Measurements from ENCODE around the gene HAS3.
A peak's percentile ranks its signal among the peaks of the same experiment; 100 is the strongest.

The HAS3 gene

DNA sequence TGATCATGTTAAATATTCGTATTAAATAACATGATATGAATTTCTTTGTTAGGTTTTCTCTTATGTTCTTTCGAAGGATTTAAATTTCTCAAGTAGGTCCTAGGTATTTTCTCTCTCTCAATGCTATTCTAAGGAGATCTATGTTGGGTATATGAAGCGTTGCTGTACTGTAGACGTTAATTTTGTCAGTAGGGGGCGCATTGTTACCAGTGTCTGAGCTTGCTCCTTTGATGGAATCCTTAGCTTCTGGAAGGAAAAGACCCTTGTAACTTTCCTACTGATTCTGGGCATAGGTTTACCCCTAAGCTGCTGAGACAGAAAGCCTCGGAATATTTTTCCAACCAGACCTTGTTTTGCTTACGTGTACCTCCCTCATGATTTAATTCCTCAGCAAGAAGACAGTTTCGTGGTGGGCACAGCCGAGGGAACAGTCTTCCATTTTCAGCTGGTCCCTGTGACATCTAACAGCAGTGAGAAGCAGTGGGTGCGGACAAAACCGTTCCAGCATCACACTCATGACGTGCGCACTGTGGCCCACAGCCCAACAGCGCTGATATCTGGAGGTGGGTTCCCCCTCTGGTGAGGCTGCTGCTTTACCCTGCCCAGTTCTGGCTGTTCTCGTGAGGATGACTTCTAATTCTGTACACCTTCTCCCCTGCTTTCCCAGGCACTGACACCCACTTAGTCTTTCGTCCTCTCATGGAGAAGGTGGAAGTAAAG is 44.9 kb downstream of the HAS3 start:
- peak; percentile 75 for DNase-seq (ENCODE audit: low read depth)

DNA sequence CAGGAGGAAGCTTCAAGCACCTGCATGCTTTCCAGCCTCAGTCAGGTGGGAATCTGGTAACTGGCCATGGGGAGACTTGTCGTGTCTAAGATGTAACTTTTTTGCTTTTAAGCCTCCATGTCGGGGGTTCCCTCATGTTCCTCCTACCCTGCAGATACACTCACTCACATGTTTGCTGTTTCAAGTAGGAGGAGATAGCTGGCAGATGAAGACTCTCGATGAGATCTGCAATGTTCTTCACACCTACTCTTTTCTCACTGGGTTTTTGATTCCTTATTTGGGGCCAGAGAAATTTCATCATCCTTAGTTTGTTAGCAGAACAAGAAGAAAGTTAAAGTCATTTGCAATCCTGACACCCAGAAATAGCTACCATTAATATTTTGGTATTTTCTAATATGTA is 51.7 kb downstream of the HAS3 start:
- TF ChIP-seq, protein P1, sequence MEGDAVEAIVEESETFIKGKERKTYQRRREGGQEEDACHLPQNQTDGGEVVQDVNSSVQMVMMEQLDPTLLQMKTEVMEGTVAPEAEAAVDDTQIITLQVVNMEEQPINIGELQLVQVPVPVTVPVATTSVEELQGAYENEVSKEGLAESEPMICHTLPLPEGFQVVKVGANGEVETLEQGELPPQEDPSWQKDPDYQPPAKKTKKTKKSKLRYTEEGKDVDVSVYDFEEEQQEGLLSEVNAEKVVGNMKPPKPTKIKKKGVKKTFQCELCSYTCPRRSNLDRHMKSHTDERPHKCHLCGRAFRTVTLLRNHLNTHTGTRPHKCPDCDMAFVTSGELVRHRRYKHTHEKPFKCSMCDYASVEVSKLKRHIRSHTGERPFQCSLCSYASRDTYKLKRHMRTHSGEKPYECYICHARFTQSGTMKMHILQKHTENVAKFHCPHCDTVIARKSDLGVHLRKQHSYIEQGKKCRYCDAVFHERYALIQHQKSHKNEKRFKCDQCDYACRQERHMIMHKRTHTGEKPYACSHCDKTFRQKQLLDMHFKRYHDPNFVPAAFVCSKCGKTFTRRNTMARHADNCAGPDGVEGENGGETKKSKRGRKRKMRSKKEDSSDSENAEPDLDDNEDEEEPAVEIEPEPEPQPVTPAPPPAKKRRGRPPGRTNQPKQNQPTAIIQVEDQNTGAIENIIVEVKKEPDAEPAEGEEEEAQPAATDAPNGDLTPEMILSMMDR (conservative IDR thresholded peaks at IDR 0.05; ENCODE audit: low read length), result no peak
- H3K4me3 ChIP-seq (ENCODE audit: low read length), result no peak overlapping the region
- no peak for DNase-seq (ENCODE audit: low read depth)

More for the DNA sequence above, 44.9 kb downstream of the HAS3 start:
- no peak overlapping the region for H3K4me3 ChIP-seq (ENCODE audit: low read length)
- TF ChIP-seq, protein P1 (conservative IDR thresholded peaks at IDR 0.05; ENCODE audit: low read length), result peak; percentile 86

DNA sequence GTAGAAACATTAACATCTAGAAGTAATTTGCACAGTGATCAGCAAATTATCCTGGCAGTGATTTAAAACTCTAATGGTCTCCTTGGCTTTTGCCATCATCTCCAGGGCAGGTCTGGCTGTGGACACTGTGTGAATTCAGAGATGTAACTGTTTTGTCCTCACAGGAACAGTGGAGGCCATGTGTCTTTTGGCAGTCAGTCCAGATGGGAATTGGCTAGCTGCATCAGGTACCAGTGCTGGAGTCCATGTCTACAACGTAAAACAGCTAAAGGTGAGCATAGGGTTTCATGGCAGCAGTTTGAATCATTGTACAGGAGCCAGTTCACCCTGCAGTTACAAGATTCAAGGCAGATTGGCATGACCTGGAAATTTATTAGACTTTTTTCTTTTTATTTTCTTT is 54.7 kb downstream of the HAS3 start:
- no peak for DNase-seq (ENCODE audit: low read depth)
- H3K4me3 ChIP-seq (ENCODE audit: low read length), result no peak overlapping the region
- TF ChIP-seq, protein P1 (conservative IDR thresholded peaks at IDR 0.05; ENCODE audit: low read length), result no peak

DNA sequence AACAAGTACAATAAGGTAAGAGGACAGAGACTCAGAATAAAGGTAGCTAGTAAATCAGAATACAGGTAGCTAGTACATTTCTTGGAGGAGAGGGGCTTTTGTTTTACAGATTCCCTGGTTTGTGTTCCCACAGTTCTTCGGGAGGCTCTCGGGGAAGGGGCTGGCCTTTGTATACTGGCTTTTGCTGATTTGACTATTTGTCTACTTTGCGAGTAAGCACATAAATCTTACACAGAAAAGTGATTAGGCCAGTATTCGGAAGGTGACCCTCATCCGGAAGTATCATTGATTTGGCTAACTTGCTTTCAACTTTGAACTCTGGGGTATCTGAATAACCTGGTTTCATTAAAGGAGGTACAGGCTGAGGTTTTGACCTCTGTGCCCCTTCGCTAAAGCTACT is 60.1 kb downstream of the HAS3 start:
- TF ChIP-seq, protein P1 (conservative IDR thresholded peaks at IDR 0.05; ENCODE audit: low read length), result no peak
- no peak for DNase-seq (ENCODE audit: low read depth)
- H3K4me3 ChIP-seq (ENCODE audit: low read length), result no peak overlapping the region

DNA sequence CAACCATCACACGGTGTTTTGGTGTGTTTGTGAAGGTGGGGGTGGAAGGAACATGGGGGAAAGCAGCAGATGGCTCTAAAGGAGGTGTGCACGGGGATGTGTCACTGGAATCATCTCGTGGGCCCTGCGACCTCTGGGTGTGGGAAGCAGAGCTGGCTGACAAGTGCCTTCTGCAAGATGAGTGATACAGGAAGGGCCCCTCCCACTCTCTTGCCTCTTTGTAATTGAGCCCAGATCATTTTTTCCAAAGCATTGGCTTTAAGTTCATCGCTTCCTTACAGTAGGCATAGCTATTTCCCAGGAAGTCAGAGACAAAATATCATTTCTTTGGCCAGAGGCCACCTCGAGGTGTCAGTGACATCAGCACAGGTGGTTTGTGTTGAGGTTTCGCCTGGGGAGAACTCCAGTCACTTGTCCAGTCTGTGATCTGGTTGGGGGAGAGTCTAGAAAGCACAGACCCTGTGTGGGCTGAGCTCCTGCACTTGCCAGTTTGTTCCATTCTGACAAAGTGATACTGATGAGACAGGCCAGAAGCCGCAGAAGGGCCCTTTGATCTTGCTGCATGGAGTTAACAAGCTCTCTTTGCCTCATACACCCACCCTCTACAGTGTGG is 60.9 kb downstream of the HAS3 start:
- TF ChIP-seq, protein P1 (conservative IDR thresholded peaks at IDR 0.05; ENCODE audit: low read length), result no peak
- no peak overlapping the region for H3K4me3 ChIP-seq (ENCODE audit: low read length)
- no peak for DNase-seq (ENCODE audit: low read depth)

DNA sequence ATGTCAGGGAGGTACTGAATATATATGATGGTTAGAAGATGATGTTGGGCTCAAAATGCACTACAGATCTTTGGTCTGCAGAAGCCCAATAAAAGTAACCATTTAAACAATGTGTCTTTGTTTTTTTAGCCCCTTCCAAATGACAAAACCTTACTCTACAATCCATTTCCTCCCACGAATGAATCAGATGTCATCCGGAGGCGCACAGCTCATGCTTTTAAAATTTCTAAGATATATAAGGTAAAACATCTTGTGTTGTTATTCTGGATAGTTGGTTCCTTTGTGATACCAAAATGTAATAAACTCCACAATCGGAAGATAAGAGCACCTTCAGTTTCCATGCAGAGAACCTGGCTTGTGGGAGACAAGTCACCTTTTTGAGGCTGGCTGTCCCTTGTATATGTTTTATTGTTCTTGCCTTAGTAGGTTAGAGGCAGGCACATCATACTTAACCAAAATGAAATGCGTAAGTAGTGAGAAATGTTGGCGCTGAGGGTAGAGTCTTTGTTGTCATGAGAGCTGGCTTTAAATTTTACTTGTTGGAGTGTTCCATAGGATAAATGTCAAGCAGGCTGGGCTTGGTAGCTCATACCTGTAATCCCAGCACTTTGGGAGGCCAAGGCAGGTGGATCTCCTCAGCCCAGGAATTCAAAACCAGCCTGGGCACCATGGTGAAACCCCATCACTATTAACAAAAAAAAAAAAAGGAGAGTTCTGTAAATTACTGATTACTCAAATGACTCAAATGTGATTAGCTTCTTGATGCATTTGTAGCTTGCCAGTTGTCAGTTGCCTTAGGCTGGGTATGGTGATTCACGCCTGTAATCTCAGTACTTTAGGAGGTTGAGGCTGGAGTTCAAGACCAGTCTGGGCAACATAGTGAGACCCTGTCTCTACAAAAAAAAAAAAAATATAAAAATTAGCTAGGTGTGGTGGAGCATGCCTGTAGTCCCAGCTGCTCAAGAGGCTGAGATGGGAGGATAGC is 61.8 kb downstream of the HAS3 start:
- TF ChIP-seq, protein P1 (conservative IDR thresholded peaks at IDR 0.05; ENCODE audit: low read length), result no peak
- H3K4me3 ChIP-seq (ENCODE audit: low read length), result no peak overlapping the region
- DNase-seq (ENCODE audit: low read depth), result no peak
